Stimulated activated CD4-positive, alpha-beta T cell treated with anti-CD3 and anti-CD28 coated beads, Interleukin-4, amount 100 ng/mL, for 1 hour (primary cell): Measurements from ENCODE around the gene CSF1R.

Experiments
- DNase-seq: peaks from one replicate; pipeline ENCODE4 v3.0.0-alpha.2; 2020

The CSF1R gene

DNA sequence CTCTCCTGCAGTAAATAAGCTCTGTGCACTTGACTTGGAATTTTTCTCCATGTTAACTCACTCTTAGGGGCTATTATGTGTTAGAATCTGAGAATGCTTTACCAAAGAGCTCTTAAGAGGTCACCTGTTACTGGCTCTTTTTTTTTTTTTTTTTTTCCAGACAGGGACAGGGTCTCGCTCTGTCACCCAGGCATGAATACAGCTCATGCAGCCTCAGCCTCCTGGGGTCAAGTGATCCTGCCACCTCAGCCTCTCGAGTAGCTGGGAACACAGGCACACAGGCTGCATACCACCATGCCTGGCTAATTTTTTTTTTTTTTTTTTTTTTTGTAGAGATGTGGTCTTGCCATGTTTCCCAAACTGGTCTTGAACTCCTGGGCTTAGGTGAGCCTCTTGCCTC lies 63.7 kb downstream of the CSF1R start:
- DNase-seq: no peak

DNA sequence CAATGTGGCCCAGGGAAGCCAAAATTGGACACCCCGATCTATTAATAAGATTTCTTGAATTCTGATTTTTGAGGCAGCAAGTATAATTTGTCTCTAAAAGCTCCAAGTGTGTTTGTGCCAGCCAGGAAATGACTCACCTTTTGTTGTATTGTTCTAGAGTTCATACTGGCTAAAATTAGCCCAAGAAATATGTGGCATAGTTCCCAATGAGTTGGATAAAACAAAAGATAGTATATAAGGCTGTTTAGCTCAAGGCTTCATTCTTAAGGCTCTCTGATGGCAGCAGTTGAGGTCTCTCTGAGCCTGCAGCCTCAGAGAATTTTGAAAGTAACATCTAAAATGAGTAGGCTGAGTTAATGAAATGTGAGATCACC lies 64.2 kb downstream of the CSF1R start:
- no peak for DNase-seq

DNA sequence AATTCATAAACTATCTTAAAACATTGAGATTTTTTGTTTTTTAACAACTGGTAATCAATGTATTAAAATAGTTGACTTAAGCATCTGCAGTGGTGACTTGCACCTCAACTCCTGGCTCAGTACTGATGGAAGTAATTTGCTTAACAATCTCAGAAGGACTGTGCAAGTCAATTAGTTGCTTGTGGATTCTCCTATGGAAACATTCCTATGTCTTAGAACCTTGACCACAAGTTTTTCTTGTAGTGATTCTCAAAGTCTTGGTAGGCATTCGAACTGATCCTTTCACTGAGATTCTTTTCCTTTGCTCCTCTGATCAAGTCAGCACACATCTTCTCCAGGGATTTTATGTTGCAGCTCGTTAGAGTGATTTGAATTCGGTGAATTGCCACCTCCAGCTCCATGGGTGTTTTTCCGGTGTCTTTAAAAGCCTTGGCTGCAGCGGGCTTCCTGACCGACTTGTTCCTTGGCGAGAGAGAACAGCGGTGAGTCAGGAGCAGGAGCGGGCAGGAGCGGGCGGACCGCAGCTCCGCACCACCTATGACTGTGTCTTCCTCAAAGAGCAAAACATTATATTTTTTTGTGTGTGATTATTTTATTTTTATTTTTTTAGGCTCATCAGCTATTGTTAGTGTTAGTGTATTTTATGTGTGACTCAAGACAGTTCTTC lies 64.7 kb downstream of the CSF1R start:
- DNase-seq: no peak

DNA sequence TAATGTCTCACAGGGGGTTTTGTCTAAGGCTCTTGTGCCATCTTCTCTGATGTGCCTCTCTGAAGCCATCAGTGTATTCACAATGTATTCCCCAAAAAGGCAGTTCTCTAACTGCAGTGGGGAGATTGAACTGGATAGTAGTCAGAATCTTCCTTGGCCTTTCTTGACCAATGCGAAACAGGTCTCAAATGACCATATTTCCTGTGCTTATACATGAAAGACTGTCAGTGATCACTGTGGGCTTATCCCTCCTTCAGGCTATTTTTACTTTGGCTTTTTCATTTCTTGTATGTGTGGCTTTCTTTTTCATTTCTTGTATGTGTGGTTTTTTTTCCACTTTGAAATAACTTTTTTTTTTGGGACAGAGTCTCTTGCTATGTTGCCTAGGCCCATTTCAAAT lies 66.1 kb downstream of the CSF1R start:
- DNase-seq: no peak

DNA sequence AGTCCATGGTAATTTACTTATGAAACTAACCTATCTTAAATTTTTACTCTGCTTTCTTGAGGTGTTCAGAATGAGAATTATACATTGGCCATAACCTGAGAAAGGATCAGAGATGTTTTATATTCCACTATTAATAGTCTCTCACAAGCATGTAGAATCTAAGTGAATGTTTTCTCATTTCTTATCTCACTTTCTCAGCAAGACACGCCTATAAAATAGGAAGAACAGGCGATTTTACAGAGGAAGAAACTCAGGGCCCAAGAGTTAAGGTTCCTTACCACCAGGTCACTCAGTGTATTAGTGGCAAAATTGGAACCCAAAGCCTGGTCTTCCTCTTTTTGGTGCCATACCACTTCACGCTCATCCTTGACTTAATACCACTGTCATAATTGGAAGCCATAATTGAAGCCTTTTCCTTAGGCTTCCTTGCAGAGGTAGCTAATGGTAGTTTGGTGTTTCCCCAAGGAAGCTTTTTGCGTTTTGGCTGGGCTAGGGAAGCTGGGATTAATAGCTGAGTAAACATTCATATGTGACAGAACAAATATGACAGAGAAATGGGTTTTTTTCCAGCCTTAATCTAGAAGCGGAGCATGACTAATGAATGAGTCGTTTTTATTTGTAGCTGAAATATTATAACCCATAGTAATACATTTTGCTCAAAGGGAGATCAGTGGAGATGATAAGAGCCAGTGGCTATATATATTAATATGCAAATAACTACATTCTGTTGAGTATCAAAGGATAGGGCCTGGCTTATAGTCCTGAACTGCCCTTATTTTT lies 68.9 kb downstream of the CSF1R start:
- DNase-seq: no peak

DNA sequence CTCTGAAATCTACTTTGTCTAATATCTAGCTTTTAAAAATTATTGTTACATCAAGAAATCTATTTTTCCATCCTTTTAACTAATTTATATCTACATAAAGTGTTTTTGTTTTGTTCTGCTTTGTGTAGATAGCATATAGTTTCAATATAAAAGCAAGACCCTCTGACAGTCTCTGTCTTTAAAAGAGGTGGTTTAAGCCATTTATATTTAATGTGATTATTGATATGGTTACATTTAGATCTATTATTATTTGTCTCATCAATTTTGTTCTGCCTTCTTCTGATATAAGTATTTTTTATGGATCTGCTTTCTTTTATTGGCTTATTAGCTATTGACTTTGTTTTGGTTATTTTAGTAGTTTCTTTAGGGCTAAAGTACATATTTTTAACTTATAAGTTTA lies 69.8 kb downstream of the CSF1R start:
- DNase-seq: no peak

DNA sequence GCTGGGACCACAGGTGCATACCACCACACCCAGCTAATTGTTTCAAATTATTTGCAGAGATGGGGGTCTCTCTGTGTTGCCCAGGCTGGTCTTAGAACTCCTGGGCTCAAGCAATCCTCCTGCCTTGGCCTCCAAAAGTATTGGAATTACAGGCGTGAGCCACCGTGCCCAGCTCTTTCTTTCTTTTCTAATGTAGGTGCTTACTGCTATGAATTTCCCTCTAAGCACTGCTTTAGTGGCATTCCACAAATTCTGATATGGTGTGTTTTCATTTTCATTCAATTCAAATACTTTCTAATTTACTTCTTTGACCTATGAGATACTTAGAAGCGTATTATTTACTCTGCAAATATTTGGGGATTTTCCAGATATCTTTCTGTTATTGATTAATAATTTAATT lies 70.9 kb downstream of the CSF1R start:
- DNase-seq: no peak

DNA sequence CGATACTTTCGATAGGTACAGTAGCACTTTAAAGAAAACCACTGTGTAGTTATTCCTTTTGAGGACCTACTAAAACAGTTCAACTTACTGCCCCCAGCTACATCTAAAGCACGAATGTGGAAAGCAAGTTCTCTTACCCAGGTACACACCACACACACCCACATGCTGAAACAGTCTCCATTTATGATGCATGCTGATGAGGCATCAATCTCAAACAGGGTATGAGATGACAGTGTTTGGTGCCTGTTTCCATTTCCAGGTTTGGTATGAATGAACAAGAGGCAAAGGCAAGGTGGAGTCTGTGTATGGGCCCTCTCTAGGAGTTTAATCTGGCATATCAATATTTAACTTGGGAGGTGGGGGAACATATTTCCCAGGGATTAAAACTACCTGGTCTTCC lies 71.9 kb downstream of the CSF1R start:
- no peak for DNase-seq

DNA sequence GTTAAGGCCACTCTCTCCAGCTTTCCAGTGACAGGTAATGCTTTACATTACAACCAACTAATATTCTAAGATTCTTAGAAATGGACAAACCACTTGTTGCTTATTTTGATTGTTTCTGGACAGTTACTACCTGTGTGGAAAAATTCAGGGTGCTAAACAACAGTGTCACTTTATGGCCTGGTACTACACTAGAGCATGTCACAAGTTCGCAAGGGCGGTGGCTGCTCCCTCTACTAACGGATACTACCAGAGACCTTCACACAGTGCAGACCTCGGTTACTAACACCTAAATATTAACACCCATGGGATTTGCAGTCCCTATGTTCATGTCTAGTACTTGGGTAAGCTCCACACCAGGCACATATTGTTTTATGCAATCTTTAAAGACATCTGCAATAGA lies 72.4 kb downstream of the CSF1R start:
- no peak for DNase-seq

DNA sequence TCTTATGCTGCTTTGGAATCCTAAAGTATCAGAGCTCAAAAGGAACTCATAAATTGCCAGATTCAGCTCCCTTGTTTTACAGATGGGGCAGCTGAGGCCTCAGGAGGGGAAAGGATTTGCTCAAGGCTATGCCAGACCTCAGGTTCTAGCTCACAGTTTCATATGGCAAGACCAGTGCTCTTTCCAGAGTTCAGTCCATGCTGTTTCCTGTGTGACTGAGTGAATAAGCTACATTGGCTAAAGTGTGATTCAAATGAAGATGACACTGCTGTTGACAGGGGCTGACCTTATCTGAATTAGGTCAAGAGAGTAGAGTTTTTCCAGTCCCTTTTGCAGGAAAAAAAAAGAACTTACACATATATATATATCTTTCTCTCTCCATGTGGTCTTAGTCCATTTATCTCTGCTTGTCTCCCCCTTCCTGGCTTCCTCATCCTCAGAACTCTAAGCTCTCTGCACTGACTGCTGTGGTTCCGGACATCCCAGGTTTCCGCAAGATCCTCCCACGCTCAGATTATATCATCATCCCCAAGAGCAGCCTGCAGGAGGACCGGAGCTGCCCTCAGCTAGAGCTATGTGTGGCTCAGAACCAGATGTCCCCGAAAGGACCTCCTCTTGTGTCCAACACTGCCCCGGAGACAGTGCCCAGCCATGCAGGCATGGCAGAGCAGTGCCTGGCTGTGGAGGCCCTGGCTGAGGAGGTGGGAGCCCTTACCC lies 76.5 kb downstream of the CSF1R start:
- DNase-seq: no peak

DNA sequence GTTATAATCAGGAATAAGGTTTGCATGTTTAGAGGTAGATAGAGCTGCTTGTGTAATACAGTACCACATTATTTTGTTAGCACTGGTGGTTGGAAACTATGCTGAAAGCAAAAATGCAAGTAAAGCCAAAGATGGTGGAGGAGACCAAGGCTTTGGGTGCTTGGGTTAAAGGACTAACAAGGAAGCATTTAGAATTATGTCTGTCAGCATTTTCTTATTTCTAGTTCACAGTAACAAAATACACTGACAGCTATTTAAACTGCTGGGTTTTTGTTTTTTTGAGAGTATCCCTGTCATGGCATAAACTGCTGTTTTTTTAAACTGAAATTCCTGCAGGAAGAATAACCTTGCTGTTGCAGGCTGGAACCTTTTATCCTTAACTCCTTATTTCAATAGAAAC lies 79.3 kb downstream of the CSF1R start:
- no peak for DNase-seq

DNA sequence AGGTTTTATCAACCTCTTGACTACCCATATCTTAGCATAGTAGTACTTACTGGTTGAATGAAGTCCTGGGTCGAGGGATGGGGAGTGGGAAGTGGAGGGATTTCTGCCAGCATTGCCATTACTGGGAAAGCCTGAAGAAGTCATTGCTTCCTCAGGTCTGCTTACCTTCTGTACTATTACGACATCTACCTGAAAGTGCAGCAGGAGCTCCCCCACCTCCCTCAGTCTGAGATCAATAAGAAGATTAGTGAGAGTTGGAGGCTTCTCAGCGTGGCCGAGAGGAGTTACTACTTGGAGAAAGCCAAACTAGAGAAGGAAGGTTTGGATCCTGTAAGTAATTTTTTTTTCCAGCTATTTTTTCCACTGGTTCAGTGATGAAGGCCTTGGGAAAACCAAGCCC lies 80.0 kb downstream of the CSF1R start:
- DNase-seq: no peak
